GM19328 (cell line): Measurements from ENCODE around the gene GNB4.
A peak's percentile ranks its signal among the peaks of the same experiment; 100 is the strongest.

Source experiments
- ATAC-seq: cut with Tn5 transposase; IDR thresholded peaks from one replicate; pipeline ENCODE4 v1.9.1; 2021; ENCODE audit warnings: mild to moderate bottlenecking, moderate library complexity; ENCODE audit not compliant: unreplicated experiment

Gene GNB4

GRCh38 chr3:179451265-179452175 is at the start of gene GNB4:
Gene GNB4, minus strand, starts transcription at chr3:179451470. Its CDS starts 25,270 bp downstream, at chr3:179426200.
- peak; percentile 72 for ATAC-seq

GRCh38 chr3:179495483-179495882 is 44.2 kb upstream of the GNB4 start:
- no peak for ATAC-seq

GRCh38 chr3:179493260-179493659 is 42.0 kb upstream of the GNB4 start:
- no peak for ATAC-seq

GRCh38 chr3:179488213-179488612 is 36.9 kb upstream of the GNB4 start:
- ATAC-seq = no peak

- no peak for ATAC-seq
Measured at GRCh38 chr3:179486806-179487205, 35.5 kb upstream of the GNB4 start.

- ATAC-seq = no peak
Measured at GRCh38 chr3:179482857-179483256, 31.6 kb upstream of the GNB4 start.

GRCh38 chr3:179476215-179476614 is 24.9 kb upstream of the GNB4 start:
- no peak for ATAC-seq

- ATAC-seq = no peak
Measured at GRCh38 chr3:179474480-179474879, 23.2 kb upstream of the GNB4 start.

GRCh38 chr3:179473565-179473964 is 22.3 kb upstream of the GNB4 start:
- ATAC-seq = no peak

GRCh38 chr3:179464323-179465092 is 13.2 kb upstream of the GNB4 start:
- ATAC-seq = no peak

GRCh38 chr3:179463319-179463718 is 12.0 kb upstream of the GNB4 start:
- ATAC-seq = no peak

GRCh38 chr3:179460260-179460659 is 9.0 kb upstream of the GNB4 start:
- no peak for ATAC-seq

- no peak for ATAC-seq
Measured at GRCh38 chr3:179455954-179456353, 4.7 kb upstream of the GNB4 start.

GRCh38 chr3:179454887-179455286 is 3.6 kb upstream of the GNB4 start:
- ATAC-seq = no peak

- ATAC-seq = no peak
Measured at GRCh38 chr3:179453967-179454366, 2.7 kb upstream of the GNB4 start.

- no peak for ATAC-seq
Measured at GRCh38 chr3:179452872-179453271, 1.6 kb upstream of the GNB4 start.

- ATAC-seq = no peak
Measured at GRCh38 chr3:179452176-179452564, 900 bp upstream of the GNB4 start.

GRCh38 chr3:179450901-179451264 is 387 bp downstream of the GNB4 start:
- ATAC-seq = peak; percentile 40

- ATAC-seq = no peak
Measured at GRCh38 chr3:179450261-179450701, 989 bp downstream of the GNB4 start.

- no peak for ATAC-seq
Measured at GRCh38 chr3:179449636-179450035, 1.6 kb downstream of the GNB4 start.

- ATAC-seq = no peak
Measured at GRCh38 chr3:179447251-179447650, 4.0 kb downstream of the GNB4 start.

GRCh38 chr3:179446501-179446900 is 4.8 kb downstream of the GNB4 start:
- no peak for ATAC-seq
